NCI-H82 treated with DMSO at 0.1 percent for 48 hours (cell line): ENCODE data around the gene HNRNPC.
"Not testable (repeated sequence)": the region's sequence is repeated elsewhere in the genome, so short reads cannot be mapped to it uniquely, and the experiment has no call there.

Experiments
- DNase-seq: peaks from one replicate; lab custom pipeline; 2025; ENCODE audit not compliant: unreplicated experiment; lab: John Stamatoyannopoulos, UW

HNRNPC gene

DNA sequence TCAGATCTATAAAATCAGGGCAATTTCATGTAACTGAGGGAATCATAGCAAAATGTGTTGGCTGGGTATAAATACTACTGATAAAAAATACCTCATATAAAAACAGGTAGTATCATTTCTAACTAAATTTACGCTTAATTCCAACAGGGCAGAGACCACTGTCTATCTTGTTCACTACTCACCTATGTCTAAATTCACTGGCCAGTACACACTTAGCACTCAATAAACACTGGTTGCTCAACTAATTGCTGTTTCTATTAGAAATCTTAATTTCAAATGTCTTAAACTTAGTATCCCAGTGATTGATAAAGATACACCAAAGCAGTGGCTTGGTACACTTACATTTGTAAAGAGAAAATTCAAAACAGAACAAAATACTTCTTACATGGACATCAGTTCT is 55.6 kb downstream of the HNRNPC start:
- DNase-seq: no peak

DNA sequence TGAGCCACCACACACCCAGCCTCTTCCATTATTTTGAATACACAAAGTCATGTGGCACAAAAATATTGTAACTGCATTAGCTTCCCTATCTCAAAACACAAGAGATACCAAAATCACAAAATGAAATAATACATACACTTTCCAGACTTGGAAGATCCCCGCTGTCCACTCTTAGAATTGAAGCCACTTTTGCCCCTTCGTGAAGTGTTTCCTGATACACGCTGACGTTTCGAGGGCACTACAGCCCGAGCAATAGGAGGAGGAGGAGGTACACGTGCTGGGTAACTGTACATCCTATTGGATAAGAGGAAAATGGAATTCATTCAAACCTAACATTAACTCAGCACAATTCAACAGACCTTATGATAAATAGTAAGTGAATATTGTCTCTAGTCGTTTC is 56.4 kb downstream of the HNRNPC start:
- not testable (repeated sequence) for DNase-seq

DNA sequence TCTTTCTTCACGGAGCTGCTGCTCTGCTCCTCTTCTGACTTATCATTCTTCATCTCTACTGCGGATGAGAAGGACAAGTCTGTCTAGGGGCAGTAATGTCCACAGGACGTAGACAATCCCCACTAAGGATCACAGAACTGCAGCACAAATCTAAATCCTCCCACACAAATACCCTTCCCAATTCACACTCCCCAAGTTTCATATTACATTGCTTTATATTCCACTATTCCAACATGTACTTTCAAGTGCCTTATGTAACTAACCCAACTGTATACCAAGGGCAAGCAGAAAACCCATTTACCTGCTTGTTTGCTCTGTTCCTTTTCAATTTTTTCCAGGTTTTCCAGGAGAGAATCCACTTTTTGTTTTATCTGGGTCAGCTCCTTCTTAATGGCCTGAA is 57.7 kb downstream of the HNRNPC start:
- DNase-seq: no peak

DNA sequence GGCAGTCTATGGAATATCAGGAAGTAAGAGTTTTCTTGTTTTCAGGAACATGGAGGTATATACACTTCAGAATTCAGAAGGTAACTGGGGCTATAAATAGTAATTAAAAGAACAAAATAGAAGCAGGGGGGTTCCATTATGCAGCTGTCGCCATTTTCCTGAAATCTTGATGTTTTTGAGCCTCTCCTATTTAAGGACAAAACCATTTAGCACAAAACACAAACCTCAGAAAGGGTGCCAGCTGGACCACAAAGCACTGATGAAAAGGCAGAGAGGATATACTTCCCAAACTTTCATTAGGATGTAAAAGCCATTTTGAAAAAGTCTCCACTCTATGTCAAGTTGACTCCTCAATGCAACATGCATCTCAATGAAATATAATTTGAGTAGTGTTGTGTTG is 59.2 kb downstream of the HNRNPC start:
- no peak for DNase-seq

DNA sequence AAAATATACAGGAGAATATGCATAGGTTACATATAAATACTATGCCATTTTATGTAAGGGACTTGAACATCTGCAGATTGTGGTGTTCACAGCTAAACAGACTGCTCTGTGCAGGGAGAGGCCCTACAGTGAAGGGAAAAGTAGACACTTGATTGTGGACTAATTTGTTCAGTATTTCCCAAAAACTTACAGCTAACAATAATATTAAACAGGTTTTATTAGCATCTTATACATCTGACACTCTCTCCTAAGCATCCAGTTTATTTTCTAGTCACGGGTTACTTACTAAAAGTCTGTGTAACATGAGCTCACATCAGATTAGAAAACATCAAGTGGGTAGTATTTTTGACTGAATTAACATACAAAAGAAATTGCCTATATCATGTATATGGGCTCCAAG is 60.1 kb downstream of the HNRNPC start:
- DNase-seq: no peak

DNA sequence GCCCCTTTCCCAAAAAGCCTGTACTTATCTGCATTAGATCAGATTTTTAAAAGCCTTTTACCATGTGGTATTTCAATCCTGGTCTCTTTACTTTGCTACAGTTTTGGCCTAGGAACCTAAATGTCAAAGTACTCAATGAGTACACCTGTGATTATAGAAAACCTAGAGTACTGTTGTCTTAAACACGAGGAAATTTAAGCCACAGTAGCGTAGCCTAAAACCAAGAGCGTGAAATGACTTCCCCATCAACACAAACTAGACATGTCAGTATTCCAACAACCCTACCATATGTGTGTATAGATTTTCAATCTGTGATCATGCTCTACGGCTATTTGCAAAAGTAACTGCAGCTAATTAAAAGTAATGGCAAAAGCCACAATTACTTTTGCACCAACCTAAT is 60.7 kb downstream of the HNRNPC start:
- DNase-seq: no peak

DNA sequence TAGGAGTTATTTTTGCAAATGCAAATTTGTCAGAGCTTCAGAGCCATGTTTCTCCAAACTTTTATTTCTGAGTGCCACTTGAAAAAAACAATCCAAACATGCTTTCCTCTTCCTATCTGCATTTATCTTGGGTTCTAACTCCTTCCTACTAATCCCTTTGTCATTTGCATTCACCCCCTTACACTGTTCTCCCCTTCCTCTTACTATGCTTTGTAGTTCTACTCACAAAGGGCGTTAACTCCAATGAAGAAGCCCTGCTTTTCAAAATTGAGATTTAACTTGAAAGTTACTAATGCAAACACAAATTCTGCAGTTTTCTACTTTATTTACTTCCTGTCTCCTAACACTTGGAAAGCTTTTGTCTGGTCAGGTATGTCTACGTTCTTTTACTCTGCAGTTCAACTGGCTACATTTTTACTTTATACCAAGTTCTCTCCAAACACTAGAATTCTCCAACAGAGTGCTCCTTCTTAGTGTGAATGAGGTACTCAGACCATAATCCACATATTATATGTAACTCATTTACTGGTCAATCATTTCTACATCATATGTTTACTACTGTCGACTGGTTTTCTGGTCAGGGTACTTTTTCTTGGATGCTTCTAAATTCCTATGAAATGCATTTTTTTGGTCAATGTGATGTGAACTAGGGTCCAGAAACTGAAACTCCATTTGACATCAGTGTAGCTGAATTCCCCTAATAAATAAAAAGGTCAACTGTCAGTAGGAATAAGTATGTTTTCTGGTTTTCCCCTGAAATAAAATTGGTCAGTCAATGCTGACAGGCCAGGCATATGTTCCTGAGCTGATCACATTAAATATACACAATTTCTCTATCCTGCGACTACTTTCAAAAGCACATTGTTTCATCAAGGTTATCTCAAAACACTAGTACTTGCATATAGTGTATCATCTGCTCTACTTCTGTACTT is 62.2 kb downstream of the HNRNPC start:
- no peak for DNase-seq

DNA sequence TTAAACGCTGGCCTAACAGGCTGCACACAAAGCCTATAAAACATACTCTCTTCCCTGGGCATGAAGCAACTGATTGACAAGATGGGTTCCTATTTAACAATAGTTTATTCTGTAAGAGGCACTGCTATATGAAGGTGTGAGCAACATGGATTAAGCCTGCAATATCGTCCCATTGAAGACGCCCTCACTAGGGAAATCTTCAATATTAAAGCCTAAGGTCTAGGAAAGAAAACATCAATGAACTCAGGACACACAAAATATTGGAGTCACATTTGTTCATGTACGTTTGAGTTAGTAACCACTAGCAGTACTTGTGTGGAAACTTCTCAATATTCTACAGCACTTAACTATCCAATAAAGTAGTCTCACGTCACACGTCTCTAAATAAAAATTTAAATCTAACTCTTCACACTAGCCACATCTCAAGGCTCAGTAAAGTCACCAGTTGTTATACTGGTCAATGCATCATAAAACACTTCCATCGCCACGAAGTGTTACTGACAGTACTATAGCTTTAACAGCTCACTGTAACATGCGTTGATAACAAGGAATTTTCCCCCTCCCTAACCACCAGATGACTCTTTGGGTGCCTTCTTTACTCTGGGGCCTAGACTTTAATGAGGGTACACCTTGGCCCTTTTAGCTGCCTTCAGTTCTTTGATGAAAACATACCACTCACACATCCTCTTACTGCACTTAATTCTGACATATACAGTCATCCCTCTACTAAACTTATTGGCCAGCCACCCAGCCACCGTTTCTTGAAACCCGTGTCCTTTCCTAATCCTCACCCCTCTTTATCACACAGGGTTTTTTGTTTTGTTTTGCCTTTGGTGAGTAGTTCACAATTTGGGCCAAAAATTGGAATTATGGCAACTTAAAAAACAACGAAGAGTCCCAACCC is 63.3 kb downstream of the HNRNPC start:
- no peak for DNase-seq

DNA sequence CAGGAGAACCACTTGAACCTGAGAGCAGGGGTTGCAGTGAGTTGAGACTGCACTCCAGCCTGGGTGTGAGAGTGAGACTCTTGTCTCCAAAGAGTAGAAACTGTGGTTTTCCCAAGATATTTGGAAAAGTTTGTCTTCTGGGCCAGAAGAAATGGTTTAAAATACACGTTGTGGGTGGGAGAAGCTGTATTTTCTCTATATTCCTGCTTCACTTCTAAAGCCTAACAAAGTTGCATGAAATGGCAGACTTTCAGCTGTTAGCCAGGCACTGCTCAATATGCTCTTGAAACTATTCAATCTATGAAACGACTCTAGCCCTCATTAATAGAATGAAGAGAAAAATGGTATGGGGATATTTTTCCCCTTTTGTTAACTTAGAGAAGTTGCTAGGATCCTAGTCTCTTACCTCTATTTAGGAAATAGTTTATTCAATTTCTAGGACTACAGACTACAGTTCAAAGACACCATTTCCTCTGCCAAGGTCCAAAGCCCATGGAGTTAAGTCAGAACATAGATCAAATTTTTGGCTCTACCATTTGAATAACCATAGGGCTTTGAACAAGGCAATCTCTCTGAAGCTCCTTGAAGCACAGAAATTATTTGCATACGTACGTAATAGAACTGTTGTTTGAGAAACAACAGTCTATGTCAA is 64.1 kb downstream of the HNRNPC start:
- DNase-seq: no peak

DNA sequence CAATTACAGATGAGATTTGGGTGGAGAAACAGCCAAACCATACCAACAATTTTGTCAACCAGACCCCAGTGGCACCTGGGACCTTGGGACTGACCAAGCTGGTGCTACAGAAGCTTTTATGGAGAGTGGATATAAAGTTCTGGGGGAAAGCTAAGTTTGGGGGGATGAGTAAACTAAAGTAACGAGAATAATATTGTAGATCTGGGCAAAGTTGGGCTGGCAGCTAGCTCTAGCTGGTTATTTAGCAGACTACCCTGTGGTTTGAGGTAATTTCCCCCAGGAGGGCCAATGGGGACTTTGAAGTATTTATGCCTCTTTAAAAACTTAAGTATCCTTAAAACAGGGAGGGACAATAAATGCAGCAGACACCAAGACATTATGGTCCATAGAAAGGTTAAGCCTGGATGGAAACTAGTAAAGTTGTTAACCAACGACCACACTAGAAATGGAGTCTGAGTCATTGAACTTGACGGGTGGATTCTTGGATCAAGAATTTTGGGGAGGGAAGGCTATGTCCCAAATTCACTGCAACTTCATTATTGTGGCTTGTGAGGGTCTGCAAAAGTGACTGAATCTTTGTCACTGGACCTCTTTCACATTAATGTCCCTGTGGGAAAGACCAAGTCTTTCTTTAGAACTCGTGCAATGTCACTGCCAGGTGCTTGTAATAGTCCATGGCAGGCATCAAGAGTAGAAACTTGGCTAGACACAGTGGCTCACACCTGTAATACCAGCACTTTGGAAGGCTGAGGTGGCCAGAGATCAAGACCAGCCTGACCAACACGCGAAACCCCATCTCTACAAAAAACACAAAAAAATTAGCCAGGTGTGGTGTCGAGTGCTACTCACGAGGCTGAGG is 64.8 kb downstream of the HNRNPC start:
- no peak for DNase-seq

DNA sequence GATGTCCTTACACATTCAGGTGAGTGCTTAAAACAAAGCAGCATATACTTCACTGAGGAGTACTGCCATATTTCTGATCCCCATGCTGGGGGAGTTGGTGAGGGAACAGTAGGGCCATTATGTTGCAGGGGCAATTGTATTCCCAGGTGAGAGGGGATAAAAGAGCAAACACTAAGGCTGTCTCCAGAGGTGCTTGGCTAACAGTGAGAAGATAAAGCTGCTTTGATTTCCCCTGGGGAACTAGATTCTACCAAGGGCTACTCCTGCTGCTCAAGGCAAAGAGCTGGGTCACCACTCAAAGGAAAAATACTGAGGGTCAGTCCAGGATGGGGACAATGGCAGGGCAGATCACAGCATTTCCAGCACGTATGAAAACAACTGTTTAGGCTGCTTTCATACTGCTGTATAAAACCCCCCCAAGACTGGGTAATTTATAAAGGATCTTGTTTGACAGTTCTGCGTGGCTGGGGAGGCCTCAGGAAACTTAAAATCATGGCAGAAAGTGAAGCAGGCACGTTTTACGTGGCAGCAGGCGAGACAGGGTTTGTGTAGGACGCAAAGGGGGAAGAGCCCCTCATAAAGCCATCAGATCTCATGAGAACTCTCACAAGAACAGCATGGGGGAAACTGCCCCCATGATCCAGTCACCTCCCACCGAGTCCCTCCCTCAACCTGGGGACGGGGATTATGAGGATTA is 65.6 kb downstream of the HNRNPC start:
- DNase-seq: no peak

DNA sequence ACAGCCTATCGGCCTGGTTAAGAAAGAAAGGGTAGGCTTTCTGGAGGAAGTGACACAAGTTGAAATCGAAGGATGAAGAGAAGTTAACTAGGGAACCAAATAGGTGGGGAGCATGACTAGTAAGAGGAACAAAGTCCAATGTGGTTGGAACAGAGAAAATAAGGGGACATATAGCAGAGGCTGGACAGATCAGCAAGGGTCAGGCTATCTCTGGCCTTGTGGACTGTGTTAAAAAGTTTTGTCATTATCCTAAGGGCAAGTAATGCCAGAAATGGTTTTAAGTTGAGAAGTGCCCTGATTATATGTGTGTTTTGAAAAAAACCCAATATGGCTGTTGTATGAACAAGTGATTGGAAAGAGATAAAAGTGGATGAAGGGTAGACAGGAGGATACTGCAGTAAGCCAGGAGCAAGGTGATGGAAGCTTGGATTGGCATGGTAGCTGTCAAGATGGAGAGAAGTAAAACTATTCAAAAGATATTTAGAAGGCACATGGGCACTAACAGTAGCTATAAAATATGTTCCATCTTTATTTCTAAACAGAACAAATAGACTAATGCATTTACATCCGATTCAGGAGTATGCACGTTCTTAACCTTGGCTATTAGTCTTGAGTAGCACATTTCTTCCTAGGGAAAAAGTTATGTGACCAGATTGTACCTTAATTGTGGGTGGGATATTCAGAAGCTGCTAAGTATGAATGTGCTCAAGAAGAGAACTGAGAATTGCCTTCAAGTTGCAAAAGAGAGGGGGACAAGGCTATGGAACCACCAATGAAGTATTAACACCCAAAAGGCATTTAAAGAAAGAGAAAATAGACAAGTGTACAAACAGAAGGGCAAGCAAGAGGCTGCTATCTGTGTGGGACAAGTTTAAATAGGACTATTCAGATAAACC is 66.5 kb downstream of the HNRNPC start:
- DNase-seq: no peak

DNA sequence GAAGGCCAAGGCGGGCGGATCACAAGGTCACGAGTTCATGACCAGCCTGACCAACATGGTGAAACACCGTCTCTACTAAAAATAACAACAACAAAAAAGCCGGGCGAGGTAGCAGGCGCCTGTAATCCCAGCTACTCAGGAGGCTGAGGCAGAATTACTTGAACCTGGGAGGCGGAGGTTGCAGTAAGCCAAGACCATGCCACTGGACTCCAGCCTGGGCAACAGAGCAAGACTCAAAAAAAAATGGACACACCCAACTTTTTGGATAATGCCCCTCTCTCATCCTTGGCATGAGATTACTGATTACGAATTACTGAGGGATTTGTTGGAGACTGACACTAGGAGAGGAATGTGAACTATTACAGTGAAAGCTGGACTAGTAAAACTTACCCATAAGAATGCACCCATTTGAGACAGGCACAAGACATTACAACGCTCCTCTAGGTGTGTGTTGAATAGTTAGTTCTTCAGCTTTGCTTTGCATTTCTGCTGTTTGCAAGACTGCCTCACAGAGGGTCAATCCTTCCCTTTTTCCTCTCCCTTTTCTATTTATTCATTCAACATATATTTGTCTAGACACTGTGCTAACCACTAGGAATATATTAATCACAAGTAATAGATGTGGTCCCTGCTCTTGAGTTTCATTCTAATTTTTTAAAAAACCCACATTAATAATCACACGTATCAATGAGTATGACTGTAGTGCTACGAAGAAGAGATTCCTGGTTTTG is 67.3 kb downstream of the HNRNPC start:
- DNase-seq: no peak

DNA sequence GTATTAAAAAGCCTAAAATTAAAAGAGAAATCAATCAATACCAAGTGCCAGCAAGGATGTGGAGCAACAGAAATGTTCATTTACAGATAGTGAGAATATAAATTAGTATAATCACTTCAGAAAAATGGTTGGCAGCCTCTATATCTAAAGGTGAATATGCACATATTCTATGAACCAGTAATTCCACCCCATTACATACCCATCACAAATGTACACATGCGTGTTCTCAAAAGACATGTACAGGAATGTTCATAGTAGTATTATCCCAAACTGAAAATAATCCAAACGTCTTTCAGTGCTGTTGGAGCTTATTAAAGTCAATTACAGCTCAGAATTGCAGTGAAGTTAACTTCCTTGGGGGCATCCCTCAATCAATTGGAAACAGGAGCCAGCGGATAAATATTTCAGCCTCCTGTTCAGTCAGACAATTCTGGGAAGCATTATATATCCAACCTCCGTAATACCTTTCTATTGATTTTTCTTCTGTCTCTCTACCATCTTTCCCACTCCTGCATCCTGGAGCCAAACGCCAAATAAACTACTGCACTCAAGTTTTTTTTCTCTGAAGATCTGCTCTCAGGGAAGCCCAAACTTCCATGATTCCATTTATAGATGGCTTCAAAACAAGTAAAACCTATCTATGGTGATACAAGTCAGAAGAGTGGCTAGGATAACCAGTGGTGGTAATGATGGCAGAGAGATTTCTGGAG is 68.3 kb downstream of the HNRNPC start:
- no peak for DNase-seq

DNA sequence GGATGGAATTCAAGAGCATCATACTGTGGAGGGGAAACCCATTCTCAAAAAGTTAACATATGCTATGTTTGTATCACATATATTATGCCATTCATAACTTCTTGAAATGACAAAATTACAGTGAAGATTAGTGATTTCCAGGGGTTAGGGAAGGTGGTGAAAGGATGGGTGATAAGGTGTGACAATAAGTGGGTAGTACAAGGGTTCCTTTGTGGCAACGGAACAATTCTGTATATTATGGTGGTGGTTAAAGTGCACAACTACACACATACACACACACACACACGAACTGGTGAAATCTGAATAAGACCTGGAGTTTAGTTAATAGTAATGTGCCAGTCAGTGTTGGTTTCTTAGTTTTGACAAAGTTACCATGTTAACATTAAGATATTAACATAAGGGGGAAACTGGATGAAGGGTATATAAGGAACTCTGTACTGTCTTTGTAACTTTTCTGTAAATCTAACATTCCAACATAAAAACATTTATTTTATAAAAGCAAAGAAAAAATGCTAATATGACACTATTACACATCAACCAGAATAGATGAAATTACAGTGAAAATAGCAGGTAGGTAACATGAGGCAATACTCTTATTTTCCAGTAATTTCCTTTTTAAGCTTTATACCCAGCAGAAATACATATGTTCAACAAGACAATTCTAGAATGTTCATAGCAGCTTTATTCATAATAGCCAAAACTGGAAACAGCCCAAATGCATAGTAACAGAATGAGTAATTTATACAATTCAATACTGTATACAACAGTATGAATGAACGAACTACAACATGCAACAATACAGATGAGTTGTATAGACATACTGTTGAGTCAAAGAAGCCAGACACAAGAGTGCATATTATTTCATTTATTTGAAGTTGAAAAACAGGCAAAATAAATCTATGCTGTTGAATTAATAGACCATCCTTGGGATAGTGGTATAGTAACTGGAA is 69.4 kb downstream of the HNRNPC start:
- DNase-seq: no peak

DNA sequence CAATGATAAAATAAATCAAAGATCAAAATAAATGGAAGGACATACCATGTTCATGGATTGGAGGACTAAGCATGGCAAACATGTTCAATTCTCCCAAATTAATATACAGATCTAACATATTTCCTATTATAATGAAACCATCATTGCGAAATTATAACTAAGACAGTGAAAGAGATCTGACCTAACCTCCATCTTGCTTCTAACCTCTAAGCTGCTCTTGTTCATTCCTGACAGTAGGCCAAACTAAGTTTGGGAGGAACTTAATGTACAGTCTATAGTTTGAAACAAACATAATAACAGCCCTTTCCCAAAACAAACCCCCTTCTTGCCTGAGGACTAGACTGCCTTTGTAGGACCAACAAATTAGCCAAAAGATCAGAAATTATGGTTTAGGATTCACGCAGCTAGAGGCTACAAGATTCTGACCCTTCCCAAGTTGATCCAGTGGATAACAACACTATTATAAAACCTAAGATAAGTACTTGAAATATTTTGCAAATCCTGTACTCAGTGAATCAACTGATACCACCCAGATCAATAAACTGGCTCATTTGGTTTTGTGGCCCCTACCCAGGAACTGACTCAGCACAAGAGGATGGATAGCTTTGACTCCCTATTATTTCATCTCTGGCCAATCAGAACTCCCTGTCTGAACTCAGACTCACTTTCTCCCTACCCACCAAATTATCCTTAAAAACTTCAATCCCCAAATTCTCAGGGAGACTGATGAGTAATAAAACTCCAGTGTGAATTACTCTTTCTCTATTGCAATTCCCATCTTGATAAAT is 71.6 kb downstream of the HNRNPC start:
- no peak for DNase-seq
